Measurements from ENCODE around the gene RHEB.

GRCh38 chr7:151493083-151493482 lies 26.6 kb downstream of the RHEB start:
- TF ChIP-seq, protein P1, sequence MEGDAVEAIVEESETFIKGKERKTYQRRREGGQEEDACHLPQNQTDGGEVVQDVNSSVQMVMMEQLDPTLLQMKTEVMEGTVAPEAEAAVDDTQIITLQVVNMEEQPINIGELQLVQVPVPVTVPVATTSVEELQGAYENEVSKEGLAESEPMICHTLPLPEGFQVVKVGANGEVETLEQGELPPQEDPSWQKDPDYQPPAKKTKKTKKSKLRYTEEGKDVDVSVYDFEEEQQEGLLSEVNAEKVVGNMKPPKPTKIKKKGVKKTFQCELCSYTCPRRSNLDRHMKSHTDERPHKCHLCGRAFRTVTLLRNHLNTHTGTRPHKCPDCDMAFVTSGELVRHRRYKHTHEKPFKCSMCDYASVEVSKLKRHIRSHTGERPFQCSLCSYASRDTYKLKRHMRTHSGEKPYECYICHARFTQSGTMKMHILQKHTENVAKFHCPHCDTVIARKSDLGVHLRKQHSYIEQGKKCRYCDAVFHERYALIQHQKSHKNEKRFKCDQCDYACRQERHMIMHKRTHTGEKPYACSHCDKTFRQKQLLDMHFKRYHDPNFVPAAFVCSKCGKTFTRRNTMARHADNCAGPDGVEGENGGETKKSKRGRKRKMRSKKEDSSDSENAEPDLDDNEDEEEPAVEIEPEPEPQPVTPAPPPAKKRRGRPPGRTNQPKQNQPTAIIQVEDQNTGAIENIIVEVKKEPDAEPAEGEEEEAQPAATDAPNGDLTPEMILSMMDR (IDR thresholded peaks at IDR 0.05), result no peak
- TF ChIP-seq POLR2A (IDR thresholded peaks at IDR 0.05), result no peak

All from body of pancreas (tissue), 4 donors.